ENCODE data around the gene RBM28. TPM values are rescaled to one million over a fixed set of nuclear protein-coding genes. Genes with fewer than 3 reads are reported as not detected.

The RBM28 gene
- polyA plus RNA-seq, 1 donor: 62.6 TPM

GRCh38 chr7:128262273-128263028 lies 81.3 kb downstream of the RBM28 start:
- DNase-seq: no peak

- no peak for DNase-seq
Observed at GRCh38 chr7:128260069-128260795, 83.5 kb downstream of the RBM28 start.

GRCh38 chr7:128259131-128260061 lies 84.3 kb downstream of the RBM28 start:
- no peak for DNase-seq

- DNase-seq: no peak
Observed at GRCh38 chr7:128257458-128257857, 86.2 kb downstream of the RBM28 start.

- no peak for DNase-seq
Observed at GRCh38 chr7:128255271-128255670, 88.4 kb downstream of the RBM28 start.

- DNase-seq: no peak
Observed at GRCh38 chr7:128254470-128254869, 89.2 kb downstream of the RBM28 start.

- DNase-seq: no peak
Observed at GRCh38 chr7:128253701-128254100, 90.0 kb downstream of the RBM28 start.

GRCh38 chr7:128251337-128251736 lies 92.4 kb downstream of the RBM28 start:
- no peak for DNase-seq

Other genes starting within 250 kb of the RBM28 start
- 0.53 TPM for gene LEP, start 102.6 kb downstream of the RBM28 start, polyA plus RNA-seq (ENCODE audit: insufficient read length)
- 0.81 TPM for gene PRRT4, start 17.8 kb upstream of the RBM28 start, polyA plus RNA-seq (ENCODE audit: insufficient read length)
- 27.2 TPM for gene IMPDH1, start 66.1 kb upstream of the RBM28 start, polyA plus RNA-seq (ENCODE audit: insufficient read length)
- gene HILPDA, start 112.0 kb upstream of the RBM28 start, polyA plus RNA-seq (ENCODE audit: insufficient read length): 25.5 TPM
- 40.5 TPM for gene METTL2B, start 132.8 kb upstream of the RBM28 start, polyA plus RNA-seq (ENCODE audit: insufficient read length)

All from left kidney (tissue), 2 donors.